GM18951 (cell line): ENCODE data around the gene PTPRO.

Source experiments
- POLR2A ChIP-seq: IDR thresholded peaks from 4 replicates; pipeline ENCODE4 v1.6.1; 2011; ENCODE audit warnings: mild to moderate bottlenecking; ENCODE audit not compliant: insufficient read length, insufficient read depth; ENCODE audit errors: extremely low read depth
- in situ Hi-C: fragments of 300-500 bp; cut with MboI; formaldehyde crosslinking; loops from one replicate; pipeline ENCODE4 v1.12.0; 2022; ENCODE audit warnings: low sequenced_read_pairs, mixed read lengths, inconsistent platforms; ENCODE audit not compliant: unreplicated experiment

The PTPRO gene

DNA sequence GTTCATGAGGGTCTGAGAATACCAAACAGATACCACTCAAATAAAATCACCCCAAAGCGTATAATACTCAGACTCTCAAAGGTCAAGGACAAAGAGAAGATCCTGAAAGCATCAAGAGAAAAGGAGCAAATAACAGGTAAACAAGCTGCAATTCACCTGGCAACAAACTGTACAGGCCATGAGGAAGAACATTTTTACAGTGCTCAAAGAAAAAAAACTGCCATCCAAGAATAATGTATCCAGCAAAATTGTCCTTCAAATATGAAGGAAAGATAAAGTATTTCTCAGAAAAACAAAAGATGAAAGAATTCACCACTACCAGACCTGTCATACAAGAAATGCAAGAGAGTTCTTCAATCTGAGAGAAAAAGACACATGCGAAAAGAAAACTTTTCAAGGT, 206.4 kb downstream of the PTPRO start:
- TF ChIP-seq POLR2A = no peak
- in situ Hi-C loops = loop anchor here (10.0 kb wide), 1 partner anchor 254 kb away; no protein-coding TSS in a partner anchor

DNA sequence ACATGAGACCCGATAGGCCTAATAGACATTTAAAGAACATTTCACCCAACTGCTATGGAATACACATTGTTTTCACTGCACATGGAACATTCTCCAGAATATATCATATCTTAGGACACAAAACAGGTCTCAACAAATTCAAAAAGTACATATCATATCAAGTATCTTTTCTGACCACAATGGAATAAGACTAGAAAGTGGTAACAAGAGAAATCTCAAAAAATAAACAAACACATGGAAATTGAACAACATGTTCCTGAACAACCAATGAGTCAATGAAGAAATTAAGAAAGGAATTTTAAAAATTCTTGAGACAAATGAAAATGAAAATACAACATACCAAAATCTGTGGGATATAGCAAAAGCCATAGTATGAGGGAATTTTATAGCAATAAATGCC, 208.1 kb downstream of the PTPRO start:
- in situ Hi-C loops = loop anchor here (5.0 kb wide), 1 partner anchor 57 kb away; no protein-coding TSS in a partner anchor
- no peak for TF ChIP-seq POLR2A

DNA sequence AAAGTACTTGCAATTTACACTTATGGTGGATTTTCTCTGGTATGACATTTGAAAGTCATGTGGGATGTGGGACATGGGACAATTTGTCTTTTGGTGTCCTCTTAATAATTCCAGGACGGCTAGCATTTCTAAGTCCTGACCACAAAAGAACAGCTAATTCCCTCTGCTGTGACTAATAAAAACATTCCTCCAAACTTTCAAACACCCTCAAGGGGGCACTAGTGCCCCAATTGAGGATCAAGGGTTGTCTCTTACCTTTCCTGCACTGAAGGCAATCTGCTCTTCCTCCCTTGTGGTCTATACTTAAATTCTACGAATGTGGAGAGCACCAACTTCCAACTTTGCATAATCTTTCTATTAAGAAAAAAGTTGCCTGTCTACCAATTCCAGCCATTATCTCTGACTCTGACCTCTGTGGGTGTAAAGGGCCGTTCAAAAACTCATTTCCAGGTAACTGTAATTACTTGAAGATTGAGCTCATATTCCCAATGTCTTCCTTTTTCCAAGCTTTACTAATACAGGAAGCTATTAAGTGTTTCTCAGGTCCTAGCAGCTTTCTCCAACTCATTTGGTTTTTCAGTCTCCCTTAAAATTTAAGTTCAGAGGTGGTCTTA, 210.2 kb downstream of the PTPRO start:
- in situ Hi-C loops = loop anchor here (5.0 kb wide), 1 partner anchor 55 kb away; no protein-coding TSS in a partner anchor
- no peak for TF ChIP-seq POLR2A

DNA sequence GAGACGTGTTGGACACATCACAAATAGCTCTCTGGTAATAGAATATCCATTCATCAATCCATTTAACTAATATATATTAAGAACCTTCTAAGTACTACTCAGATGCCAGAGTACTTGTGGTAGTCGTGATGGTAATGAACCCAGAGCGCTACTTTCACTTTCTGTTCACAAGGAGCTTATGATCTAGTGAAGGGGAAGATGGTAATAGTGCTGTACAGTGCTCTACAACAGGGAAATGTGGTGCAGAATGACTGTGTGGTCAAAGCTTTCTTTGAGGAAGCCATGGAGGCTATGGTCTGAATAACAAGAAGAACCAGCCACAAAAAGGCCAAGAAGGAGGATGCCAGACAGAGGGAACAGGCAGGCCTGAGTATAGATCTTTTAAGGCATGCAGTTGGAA, 212.0 kb downstream of the PTPRO start:
- TF ChIP-seq POLR2A = no peak
- in situ Hi-C loops = loop anchor here (5.0 kb wide), 1 partner anchor 53 kb away; no protein-coding TSS in a partner anchor

DNA sequence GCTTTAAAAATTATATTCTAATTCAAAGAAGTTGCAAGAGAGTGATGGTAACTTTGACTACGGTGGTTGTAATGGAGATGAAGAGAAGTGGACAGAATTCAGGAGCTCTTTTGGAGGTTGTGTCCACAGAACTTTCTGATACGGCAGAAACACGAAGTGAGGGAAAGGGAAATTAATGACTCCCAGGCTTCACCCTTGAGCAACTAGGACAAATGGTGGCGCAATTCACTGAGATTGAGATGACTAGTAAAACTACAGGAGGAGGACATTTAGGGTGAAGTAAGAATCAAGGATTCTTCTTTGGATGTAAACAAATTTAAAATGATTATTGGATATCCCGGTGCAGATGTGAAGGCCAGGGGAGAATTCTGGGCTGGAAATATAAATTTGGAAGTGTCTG, 212.6 kb downstream of the PTPRO start:
- in situ Hi-C loops = loop anchor here (5.0 kb wide), 1 partner anchor 52 kb away; no protein-coding TSS in a partner anchor
- TF ChIP-seq POLR2A = no peak

DNA sequence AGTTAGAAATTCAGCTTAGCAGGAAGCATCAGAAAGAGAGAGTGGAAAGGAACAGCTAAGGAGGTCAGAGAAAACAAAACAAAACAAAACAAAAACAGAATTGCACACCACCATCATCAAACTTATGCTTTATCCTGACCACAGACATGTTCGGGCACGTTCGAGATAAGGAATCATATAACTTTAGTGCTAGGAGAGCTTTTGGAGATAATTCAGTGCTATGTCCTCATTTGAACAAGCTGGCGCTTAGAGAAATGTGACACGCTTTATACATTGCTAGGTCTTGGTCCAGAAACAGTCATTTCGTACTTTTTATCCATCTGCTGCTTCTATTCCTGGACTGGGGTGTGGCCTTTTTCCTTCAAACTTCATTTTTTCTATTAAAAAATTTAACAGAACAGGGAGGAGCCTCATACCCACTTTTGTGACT, 213.1 kb downstream of the PTPRO start:
- in situ Hi-C loops = no loop called here

DNA sequence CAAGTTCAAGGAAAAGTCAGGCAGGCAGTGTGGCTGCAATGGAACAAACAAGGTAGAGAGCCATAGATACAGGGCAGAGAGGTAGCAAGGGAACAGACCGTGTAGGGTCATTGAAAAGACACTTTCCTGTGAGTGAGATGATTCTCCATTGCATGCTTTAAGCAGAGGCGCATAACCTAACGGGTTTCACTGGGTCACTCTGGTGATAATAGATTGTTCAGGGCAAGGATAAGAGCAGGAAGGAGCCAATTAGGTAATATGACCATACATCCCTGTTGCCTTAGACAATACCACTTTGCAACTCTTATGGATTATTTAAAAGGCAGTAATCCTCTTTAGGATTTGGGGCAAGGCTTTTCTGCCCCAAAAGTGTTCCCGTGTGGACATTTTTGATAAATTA, 214.1 kb downstream of the PTPRO start:
- TF ChIP-seq POLR2A = no peak
- in situ Hi-C loops = no loop called here

More for the DNA sequence above, 213.1 kb downstream of the PTPRO start:
- no peak for TF ChIP-seq POLR2A

DNA sequence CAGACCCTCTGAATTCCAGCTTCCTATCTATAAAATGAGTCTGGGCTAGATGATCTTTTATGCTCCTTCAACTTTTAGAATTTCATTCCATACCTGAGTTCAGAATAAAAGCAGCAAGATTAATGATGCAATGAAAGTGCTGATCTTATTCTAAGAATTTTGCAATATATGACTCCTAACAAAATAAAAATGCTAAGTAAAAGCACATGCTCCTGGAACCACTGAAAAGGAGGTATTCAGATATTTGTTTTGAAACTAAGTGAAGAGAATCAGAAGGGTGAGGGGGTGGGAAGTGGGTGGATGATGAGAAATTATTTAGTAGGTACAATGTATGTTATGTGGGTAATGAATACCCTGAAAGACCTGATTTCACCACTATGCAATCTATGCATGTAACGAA, 216.6 kb downstream of the PTPRO start:
- in situ Hi-C loops = no loop called here
- no peak for TF ChIP-seq POLR2A

DNA sequence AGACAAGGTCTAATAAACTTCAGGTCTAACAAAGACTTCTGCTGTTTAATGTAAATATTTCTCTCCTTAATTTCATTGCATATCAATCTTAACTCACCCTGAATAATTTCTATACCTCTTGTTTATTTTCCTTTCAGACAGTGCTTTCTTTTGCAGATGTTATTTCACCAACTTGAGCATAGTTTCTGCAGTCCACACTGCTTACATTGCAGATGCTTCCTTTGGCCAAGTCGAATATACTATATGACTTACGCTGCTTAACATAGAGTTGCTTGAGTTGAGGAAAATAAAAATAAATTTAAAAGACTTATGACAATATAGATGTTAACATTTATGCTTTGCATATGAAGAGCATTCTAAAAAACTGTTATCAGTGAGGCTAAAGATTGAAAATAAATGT, 217.7 kb downstream of the PTPRO start:
- in situ Hi-C loops = no loop called here

DNA sequence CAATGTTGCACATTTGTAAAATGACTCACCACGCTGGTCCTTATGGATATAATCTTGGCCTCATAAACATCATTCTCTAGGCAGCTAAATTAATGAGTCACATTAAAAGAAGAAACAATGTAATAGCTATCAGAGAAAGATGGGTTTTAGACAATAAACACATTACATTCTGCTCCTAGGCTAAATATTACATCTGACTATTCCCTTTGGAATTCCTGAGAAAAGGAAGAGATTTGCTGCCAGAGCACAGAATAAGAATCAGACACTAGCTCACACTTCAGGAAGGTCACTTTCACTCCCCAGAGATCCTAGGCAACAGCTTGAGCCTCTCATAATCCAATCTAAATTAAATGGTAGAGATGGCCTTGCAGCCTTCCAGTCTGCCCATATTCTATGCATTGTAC, 218.2 kb downstream of the PTPRO start:
- TF ChIP-seq POLR2A = no peak
- in situ Hi-C loops = no loop called here

More for the DNA sequence above, 217.7 kb downstream of the PTPRO start:
- no peak for TF ChIP-seq POLR2A

DNA sequence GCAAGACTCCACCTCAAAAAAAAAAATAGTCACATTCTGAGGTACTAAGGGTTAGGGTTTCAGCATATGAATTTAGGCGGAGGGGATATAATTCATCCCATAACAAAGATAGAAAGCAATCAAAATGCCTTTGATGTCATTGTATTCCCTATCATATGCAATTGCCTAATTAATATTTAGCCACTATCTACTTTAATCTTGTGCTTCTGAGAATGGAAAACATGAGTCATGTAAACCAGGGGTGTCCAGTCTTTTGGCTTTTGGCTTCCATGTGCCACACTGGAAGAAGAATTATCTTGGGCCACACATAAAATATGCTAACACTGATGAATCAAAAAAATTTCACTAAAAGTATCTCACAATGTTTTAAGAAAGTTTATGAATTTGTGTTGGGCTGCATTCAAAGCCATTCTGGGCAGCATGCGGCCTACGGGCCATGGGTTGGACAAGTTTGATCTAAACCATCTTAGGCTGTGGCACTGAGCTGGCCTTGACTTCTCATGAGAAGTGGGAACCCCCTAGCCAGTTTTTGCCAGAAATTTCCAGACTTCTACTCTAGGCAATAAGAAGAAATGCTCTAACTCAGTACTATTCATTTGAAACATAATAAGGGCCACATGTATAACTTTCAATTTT, 219.8 kb downstream of the PTPRO start:
- TF ChIP-seq POLR2A = no peak
- in situ Hi-C loops = no loop called here

DNA sequence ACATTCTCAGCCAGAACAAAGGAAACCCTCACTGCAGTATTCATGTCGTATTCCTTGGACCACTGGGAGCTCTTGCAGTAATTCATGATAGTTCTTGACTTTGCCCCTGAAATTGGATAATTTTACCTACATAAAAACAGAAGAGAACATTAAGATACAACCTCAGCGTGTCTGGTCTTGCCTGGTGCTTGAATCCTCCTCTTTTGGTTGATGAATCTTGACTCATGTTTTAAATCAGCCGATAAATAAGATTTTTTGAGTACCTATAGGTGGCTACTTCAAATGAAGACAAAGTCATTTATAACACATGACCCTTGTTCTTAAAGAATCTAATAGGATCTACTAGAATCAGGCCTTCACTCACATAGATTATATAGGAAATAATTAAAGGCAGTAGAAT, 221.0 kb downstream of the PTPRO start:
- in situ Hi-C loops = no loop called here
- TF ChIP-seq POLR2A = no peak

DNA sequence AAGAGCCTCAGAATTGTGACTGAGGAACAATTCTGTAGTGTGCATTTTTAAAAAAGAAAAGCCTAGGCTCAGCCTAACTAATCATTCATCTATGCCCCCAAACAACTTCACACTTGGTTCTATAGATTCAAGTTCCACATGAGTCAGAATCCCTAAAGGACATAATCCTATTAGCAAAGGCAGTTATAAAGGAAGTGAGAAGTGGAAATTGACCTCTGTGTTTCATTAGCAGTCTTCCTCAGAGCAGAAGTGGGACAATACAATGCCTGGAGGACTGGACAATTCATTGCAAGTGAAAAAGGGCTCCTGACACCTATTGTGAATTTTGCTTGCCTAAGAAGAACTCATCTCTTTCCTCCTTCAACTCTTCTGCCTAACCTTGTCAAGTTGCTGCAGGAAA, 222.3 kb downstream of the PTPRO start:
- in situ Hi-C loops = no loop called here
- TF ChIP-seq POLR2A = no peak

DNA sequence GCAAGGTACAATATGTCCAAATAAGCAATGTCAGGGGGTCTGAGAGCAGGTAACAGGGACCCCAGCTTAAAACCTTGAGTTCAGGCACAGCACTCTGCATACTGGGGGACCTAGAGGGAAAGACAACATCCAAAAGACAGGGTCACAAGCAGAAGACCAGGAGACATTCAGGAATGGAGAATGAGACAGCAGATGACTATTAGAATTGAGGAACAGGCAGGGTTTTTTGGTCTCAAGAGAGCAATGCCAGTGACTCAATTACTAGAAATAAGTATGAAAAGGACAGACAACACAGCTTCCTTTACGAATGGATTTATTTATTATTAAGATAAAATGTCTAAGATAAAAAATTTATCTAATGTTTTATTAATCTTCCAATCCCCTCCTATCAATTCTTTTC, 223.0 kb downstream of the PTPRO start:
- TF ChIP-seq POLR2A = no peak

DNA sequence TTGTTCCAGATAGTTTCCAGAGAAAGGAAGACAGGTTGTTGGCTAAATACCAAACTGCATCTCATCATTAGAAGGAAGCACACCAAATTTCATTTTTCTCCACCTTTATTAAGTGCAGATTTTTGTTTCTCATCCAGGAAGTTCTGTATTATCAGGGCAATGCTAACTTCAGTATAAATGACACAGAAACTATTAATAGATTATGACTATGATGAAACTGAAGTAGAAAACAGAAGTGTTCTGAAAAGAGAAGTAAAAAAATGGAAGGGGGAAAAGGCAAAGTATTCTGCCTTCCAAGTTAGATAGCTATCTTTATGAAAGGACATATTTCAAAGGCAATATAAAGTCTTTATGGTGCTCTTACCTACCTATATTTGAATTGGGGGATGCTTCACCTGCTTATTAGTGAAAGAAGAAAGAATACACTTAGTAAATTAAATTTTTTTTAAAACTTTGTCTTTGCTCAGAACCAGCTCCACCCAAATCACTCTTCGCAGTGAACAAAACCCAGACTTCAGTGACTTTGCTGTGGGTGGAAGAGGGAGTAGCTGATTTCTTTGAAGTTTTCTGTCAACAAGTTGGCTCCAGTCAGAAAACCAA, 223.9 kb downstream of the PTPRO start:
- in situ Hi-C loops = no loop called here
- no peak for TF ChIP-seq POLR2A

More for the DNA sequence above, 223.0 kb downstream of the PTPRO start:
- in situ Hi-C loops = no loop called here
